Islet precursor cell (in vitro differentiated cells): Measurements from ENCODE around the gene ARMCX1.
"Not testable (repeated sequence)": the region's sequence is repeated elsewhere in the genome, so short reads cannot be mapped to it uniquely, and the experiment has no call there.

Experiments
- DNase-seq: peaks from one replicate; pipeline ENCODE4 v3.0.0-alpha.2; 2018

Gene ARMCX1

DNA sequence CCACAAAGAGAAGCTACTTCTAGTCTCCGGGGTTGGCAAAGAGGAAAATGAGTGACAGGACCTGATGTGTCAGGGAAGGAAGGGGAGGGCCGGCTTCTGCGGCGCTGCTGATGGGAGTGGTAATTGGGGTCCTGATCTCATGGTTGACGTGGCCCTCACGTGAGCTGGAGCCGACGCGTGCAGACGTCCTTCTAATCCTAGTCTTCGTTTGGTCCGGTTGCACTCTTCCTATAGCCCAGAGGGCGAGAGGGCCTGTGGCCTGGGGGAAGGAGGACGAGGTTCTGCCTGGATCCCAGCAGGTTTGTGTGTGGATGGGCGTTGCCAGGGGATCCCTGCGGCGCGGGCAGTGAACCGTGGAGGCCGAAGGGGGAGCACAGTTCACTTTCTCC, at the start of gene ARMCX1:
Gene ARMCX1, plus strand, starts transcription at position 186 of the 389 bp plus-strand sequence. CDS start 2,384 bp downstream, outside the sequence.
- DNase-seq = peak; percentile 75

GRCh38 chrX:101502929-101503328, 47.4 kb upstream of the ARMCX1 start:
- not testable (repeated sequence) for DNase-seq

DNA sequence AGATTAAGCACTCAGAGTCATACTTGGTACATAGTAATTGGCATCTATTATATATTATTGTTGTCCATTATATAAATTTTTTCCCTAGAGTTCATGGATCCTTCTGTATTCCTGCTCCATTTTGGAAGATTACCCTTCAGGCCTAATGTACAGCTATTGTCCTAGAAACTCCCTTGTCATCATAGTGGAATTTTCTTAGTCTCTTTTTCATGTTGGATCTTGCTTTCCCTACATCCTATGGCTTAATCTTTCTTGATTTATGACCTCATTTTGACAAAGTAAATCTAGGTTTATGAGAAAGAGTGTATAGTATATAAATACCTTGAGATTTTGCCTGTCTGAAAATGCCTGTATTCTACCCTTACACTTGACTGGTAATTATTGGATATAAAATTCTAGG, 43.0 kb upstream of the ARMCX1 start:
- no peak for DNase-seq

DNA sequence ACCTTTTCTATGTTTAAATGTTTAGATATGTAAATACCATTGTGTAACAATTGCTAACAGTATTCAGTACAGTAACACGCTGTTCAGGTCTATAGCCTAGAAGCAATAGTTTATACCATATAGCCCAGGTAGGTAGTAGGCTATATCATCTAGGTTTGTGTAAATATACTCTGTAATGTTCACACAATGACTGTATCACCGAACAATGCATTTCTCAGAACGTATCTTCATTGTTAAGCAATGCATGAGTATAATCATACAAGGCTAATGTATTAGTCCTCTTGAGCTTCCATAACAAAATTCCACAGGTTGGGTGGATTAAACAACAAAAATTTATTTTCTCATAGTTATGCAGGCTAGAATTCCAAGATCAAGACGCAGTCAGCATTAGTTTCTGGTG, 42.4 kb upstream of the ARMCX1 start:
- DNase-seq = no peak

DNA sequence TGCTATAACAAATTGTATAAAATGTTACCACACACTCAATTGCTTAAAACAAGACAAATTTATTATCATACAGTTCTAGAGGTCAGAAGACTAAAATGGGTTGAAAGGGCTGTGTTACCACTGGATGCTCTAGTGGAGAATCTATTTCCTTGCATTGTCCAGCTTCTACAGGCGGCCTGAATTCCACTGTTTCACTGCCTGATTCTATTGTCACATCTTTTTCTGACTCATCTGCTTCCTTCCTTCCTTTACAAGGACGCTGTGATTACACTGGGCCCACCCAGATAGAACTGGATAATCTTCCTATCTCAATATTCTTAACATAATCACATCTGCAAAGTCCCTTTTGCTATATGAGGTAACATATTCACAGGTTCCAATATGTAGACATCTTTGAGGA, 19.4 kb upstream of the ARMCX1 start:
- no peak for DNase-seq

GRCh38 chrX:101539116-101539515, 11.2 kb upstream of the ARMCX1 start:
- DNase-seq = no peak

- DNase-seq = peak; percentile 62
These were observed 518 bp downstream of the ARMCX1 start for GRCh38 chrX:101550751-101551379.

GRCh38 chrX:101551380-101551767, 1.0 kb downstream of the ARMCX1 start:
- no peak for DNase-seq

GRCh38 chrX:101552714-101553113, 2.4 kb downstream of the ARMCX1 start:
- DNase-seq = no peak

- no peak for DNase-seq
These were observed 14.3 kb downstream of the ARMCX1 start for GRCh38 chrX:101564651-101565050.

DNA sequence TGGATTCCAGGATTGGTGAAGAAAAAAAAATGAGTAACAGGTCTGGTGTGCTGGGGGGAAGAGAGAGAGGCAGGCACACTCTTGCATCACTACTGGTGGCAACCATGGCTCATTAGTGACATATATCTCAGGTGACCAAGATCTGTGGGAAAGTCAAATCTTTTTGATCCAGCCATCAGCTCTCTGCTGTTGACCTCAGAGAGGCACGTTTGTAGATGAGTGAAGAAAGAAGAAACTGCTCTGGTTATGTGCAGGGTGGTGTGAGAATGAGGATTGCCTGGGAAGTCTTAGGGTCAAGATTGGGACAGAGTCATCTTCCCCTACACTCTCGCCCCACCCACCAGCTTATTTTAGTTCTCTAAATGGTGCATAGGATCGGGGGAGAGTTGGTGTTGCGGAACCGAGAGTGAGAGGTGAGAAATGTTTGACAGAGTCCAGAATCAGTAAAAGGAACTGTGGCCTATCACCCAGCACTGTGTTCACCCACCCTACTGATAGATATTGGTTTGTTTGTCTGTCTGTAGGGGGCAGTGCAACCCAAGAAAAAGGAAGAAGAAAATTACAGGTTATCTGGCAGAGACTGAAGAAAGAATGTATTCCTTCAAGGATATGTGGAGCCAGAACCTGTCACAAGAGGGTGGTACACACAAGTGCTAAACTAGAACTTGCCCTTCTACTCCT, 45.5 kb downstream of the ARMCX1 start:
- DNase-seq = peak; percentile 59

DNA sequence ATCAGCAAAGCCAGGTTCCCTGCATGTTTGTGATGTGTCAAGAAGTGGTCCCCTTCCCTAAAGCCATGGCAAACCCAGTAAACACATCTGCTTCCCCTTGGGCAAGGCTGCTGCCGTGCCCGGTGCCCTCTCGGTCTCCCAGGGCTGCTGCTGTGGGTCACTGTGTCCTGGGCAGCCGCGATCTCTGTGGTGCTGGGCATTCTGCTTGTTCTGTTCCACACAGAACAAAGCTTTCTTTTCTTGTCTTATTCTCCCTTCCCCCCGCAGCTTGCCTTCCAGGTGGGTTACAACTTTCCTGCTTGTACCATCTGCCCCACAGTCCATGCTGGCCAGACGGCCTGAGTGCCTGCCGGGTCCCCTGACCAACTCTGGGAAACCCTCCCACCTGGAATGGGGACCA, 49.2 kb downstream of the ARMCX1 start:
- DNase-seq = not testable (repeated sequence)

GRCh38 chrX:101602077-101602476, 51.7 kb downstream of the ARMCX1 start:
- DNase-seq = no peak
